GM23338 (cell line): ENCODE data around the gene ZNF217. TPM values are rescaled to one million over a fixed set of nuclear protein-coding genes. Genes with fewer than 3 reads are reported as not detected.

Source experiments
- polyA plus RNA-seq: library from polyadenylated mRNA; unstranded; fragments of >200 nt; fragmentation: Nextera tagmentation; extraction: Ambion mirVana; gene quantifications from 2 replicates; pipeline ENCODE4 v1.2.1, GENCODE V29; 2016
- small RNA-seq: library from RNA; depleted of rRNA; stranded (forward); fragments of <200 nt; gene quantifications from one replicate; pipeline ENCODE3, GENCODE V24; 2014; ENCODE audit warnings: low replicate concordance
- total RNA-seq: library from RNA; depleted of rRNA; stranded (reverse); fragments of >200 nt; shearing (Covaris generic); gene quantifications from 2 replicates; pipeline ENCODE4 v1.2.3, GENCODE V29; 2014

ZNF217 gene
- total and polyA plus RNA-seq, 2 experiments from 2014 or later, result 32.8 to 78.0 TPM

Small RNA genes lying within 50 kb of the gene (small RNA-seq; reads per million reads assigned to genes)
- not detected for gene RF00019
